H1 (cell line): ENCODE results near the gene PFN3. TPM values are rescaled to one million over a fixed set of nuclear protein-coding genes. Genes with fewer than 3 reads are reported as not detected.

Experiments
- CTCF ChIA-PET: fragments of 300-600 bp; sonication (Branson Sonifier 250); formaldehyde crosslinking; loops from one replicate; lab custom pipeline; 2021; ENCODE audit not compliant: partially characterized antibody; lab: Charles Lee
- POLR2A ChIA-PET: fragments of 300-600 bp; sonication (Branson Sonifier 250); formaldehyde crosslinking; loops from one replicate; lab custom pipeline; 2021; ENCODE audit warnings: inconsistent platforms; ENCODE audit not compliant: partially characterized antibody; lab: Charles Lee
- DNase-seq, 2 experiments: peaks; one replicate each; pipeline versions ENCODE4 v3.0.0 to v3.0.0-alpha.2; 2010 to 2022; ENCODE audit warnings: low spot score in 2 of 2, low read depth in 1 of 2, mixed read lengths in 1 of 2
- FAIRE-seq: peaks from 2 replicates; lab custom pipeline; 2011; peaks lifted over from hg19 to GRCh38; lab: Jason Lieb, UNC
- H2AFZ ChIP-seq: 2 replicates; pipeline ENCODE4 v1.8.1; 2012; ENCODE audit warnings: low read length, inconsistent platforms
- H2AK5ac ChIP-seq: 2 replicates; pipeline ENCODE4 v1.6.1; 2013; ENCODE audit warnings: low read depth, low read length
- H2BK120ac ChIP-seq: replicated peaks from 2 replicates; pipeline ENCODE3; 2013; ENCODE audit warnings: low read depth, low read length, inconsistent platforms
- H2BK12ac ChIP-seq: 2 replicates; pipeline ENCODE4 v1.6.1; 2013; ENCODE audit warnings: low read depth, low read length
- H2BK15ac ChIP-seq: 2 replicates; pipeline ENCODE4 v1.6.1; 2013; ENCODE audit warnings: low read length
- H2BK20ac ChIP-seq: 2 replicates; pipeline ENCODE4 v1.6.1; 2013; ENCODE audit warnings: low read length
- H2BK5ac ChIP-seq: 2 replicates; pipeline ENCODE4 v1.6.1; 2013; ENCODE audit warnings: low read depth, low read length
- H3K14ac ChIP-seq: 2 replicates; pipeline ENCODE4 v1.6.1; 2013; ENCODE audit warnings: inconsistent platforms; ENCODE audit not compliant: insufficient read length
- H3K18ac ChIP-seq: 2 replicates; pipeline ENCODE4 v1.6.1; 2013; ENCODE audit warnings: low read length; ENCODE audit errors: extremely low read depth
- H3K23ac ChIP-seq: 2 replicates; pipeline ENCODE4 v1.6.1; 2013; ENCODE audit warnings: inconsistent platforms; ENCODE audit not compliant: insufficient read length
- H3K23me2 ChIP-seq: 2 replicates; pipeline ENCODE4 v1.6.1; 2013; ENCODE audit warnings: low read depth, low read length
- H3K27ac ChIP-seq: 2 replicates; pipeline ENCODE4 v1.6.1; 2011; ENCODE audit warnings: low read depth, low read length, inconsistent platforms
- H3K27me3 ChIP-seq, 4 experiments: replicated peaks in 1 of 4; 1 replicate in 1 of 4; 2 replicates in 3 of 4; pipeline versions ENCODE4 v1.6.1 to v1.8.1; 2011 to 2013; ENCODE audit warnings: low read length in 3 of 4, mild to moderate bottlenecking in 3 of 4, inconsistent platforms in 2 of 4, mixed read lengths in 2 of 4, moderate library complexity in 1 of 4; ENCODE audit not compliant: control insufficient read depth in 3 of 4, insufficient read depth in 3 of 4; ENCODE audit errors: extremely low read depth in 1 of 4
- H3K36me3 ChIP-seq, 4 experiments: 2 replicates each; pipeline versions ENCODE4 v1.6.1 to v1.8.1; 2011 to 2013; ENCODE audit warnings: mild to moderate bottlenecking in 4 of 4, low read length in 3 of 4, moderate library complexity in 2 of 4, control low read depth in 1 of 4, inconsistent platforms in 1 of 4; ENCODE audit not compliant: insufficient read depth in 4 of 4, control insufficient read depth in 2 of 4
- H3K4ac ChIP-seq: replicated peaks from 2 replicates; pipeline ENCODE3; 2013; ENCODE audit warnings: low read length, low read depth, mixed read lengths, inconsistent platforms; ENCODE audit not compliant: insufficient read length
- H3K4me1 ChIP-seq, 4 experiments: replicated peaks in 1 of 4; 1 replicate in 1 of 4; 2 replicates in 3 of 4; pipeline versions ENCODE4 v1.6.1 to v1.8.1; 2011 to 2013; ENCODE audit warnings: low read length in 3 of 4, inconsistent platforms in 2 of 4, mixed read lengths in 1 of 4; ENCODE audit not compliant: insufficient read depth in 4 of 4, control insufficient read depth in 3 of 4
- H3K4me2 ChIP-seq, 2 experiments: 2 replicates each; pipeline versions ENCODE4 v1.6.1 to v1.8.1; 2011 to 2013; ENCODE audit warnings: low read depth in 2 of 2, low read length in 2 of 2, control low read depth in 1 of 2, inconsistent platforms in 1 of 2, mild to moderate bottlenecking in 1 of 2; ENCODE audit not compliant: insufficient read depth in 1 of 2
- H3K4me3 ChIP-seq, 4 experiments: fragments of 200-600, 300-600 bp in 1 of 4; sonication (generic), shearing (Covaris generic), sonication (Bioruptor Twin) in 1 of 4; 2 replicates each; pipeline versions ENCODE4 v1.5.1 to v1.8.1; 2011 to 2016; ENCODE audit warnings: low read length in 4 of 4, low read depth in 3 of 4, control low read depth in 2 of 4, inconsistent platforms in 2 of 4, mild to moderate bottlenecking in 2 of 4, mixed read lengths in 1 of 4, moderate library complexity in 1 of 4; ENCODE audit not compliant: insufficient read depth in 2 of 4; ENCODE audit errors: extremely low read depth in 1 of 4
- H3K56ac ChIP-seq: replicated peaks from 2 replicates; pipeline ENCODE3; 2013; ENCODE audit warnings: low read depth, mild to moderate bottlenecking, mixed read lengths, low read length, inconsistent platforms; ENCODE audit not compliant: insufficient read length
- H3K79me1 ChIP-seq: 2 replicates; pipeline ENCODE4 v1.6.1; 2013; ENCODE audit warnings: low read depth, low read length, control low read depth
- H3K79me2 ChIP-seq, 2 experiments: 2 replicates each; pipeline versions ENCODE4 v1.6.1 to v1.8.1; 2012 to 2013; ENCODE audit warnings: low read length in 2 of 2, mild to moderate bottlenecking in 2 of 2, inconsistent platforms in 1 of 2; ENCODE audit not compliant: insufficient read depth in 2 of 2, control insufficient read depth in 1 of 2
- H3K9ac ChIP-seq, 4 experiments: replicated peaks in 1 of 4; 1 replicate in 1 of 4; 2 replicates in 3 of 4; pipeline versions ENCODE4 v1.6.1 to v1.8.1; 2011 to 2013; ENCODE audit warnings: low read depth in 3 of 4, low read length in 3 of 4, control low read depth in 2 of 4, mild to moderate bottlenecking in 2 of 4, moderate library complexity in 2 of 4, inconsistent platforms in 1 of 4; ENCODE audit errors: extremely low read depth in 1 of 4
- H3K9me3 ChIP-seq, 2 experiments: 2 replicates each; pipeline versions ENCODE4 v1.6.1 to v1.8.1; 2012 to 2013; ENCODE audit warnings: mild to moderate bottlenecking in 2 of 2, moderate library complexity in 2 of 2, control low read depth in 1 of 2, inconsistent platforms in 1 of 2, low read depth in 1 of 2, low read length in 1 of 2, mixed read lengths in 1 of 2; ENCODE audit not compliant: insufficient read depth in 2 of 2
- H4K20me1 ChIP-seq, 2 experiments: replicated peaks in 1 of 2; 2 replicates each; pipeline versions ENCODE3 to v1.8.1; 2011 to 2013; ENCODE audit warnings: inconsistent platforms in 2 of 2, low read length in 2 of 2, mild to moderate bottlenecking in 1 of 2; ENCODE audit not compliant: insufficient read depth in 2 of 2, control insufficient read depth in 1 of 2
- H4K5ac ChIP-seq: 2 replicates; pipeline ENCODE4 v1.6.1; 2013; ENCODE audit warnings: low read length, low read depth, mixed read lengths, inconsistent platforms; ENCODE audit not compliant: insufficient read length
- H4K8ac ChIP-seq: 2 replicates; pipeline ENCODE4 v1.8.0; 2013; ENCODE audit warnings: mild to moderate bottlenecking, moderate library complexity, low read length, inconsistent platforms; ENCODE audit not compliant: insufficient read depth; ENCODE audit errors: extremely low read depth
- H4K91ac ChIP-seq: replicated peaks from 2 replicates; pipeline ENCODE3; 2013; ENCODE audit warnings: low read length, mixed read lengths, inconsistent platforms; ENCODE audit not compliant: insufficient read length
- ASH2L ChIP-seq: fragments of 200-600, 300-600 bp; sonication (generic); IDR thresholded peaks from one replicate; pipeline ENCODE4 v1.7.1; 2017; ENCODE audit warnings: low read length
- ATF2 ChIP-seq: IDR thresholded peaks from 2 replicates; pipeline ENCODE4 v1.6.1; 2012; ENCODE audit warnings: low read length, inconsistent platforms
- FOSL1 ChIP-seq: IDR thresholded peaks from 2 replicates; pipeline ENCODE4 v1.6.1; 2011; ENCODE audit warnings: mild to moderate bottlenecking, low read depth, low read length, moderate library complexity; ENCODE audit not compliant: insufficient read depth
- GABPA ChIP-seq: IDR thresholded peaks from 2 replicates; pipeline ENCODE4 v1.6.1; 2011; ENCODE audit warnings: mild to moderate bottlenecking, low read length, moderate library complexity, borderline replicate concordance; ENCODE audit not compliant: insufficient read depth
- JUN ChIP-seq: IDR thresholded peaks from 2 replicates; pipeline ENCODE4 v1.6.1; 2011; ENCODE audit warnings: low read depth, mild to moderate bottlenecking, improper control_type of control experiment, low read length
- MAX ChIP-seq: IDR thresholded peaks from 2 replicates; pipeline ENCODE4 v1.6.1; 2012; ENCODE audit warnings: inconsistent platforms
- POLR2A ChIP-seq, 2 experiments: IDR thresholded peaks; 1 replicate in 1 of 2; 2 replicates in 1 of 2; pipeline ENCODE4 v1.6.1; 2011; ENCODE audit warnings: low read depth in 2 of 2, low read length in 2 of 2, mild to moderate bottlenecking in 2 of 2; ENCODE audit errors: control extremely low read depth in 1 of 2
- SP4 ChIP-seq: IDR thresholded peaks from 2 replicates; pipeline ENCODE4 v1.6.1; 2012; ENCODE audit warnings: low read length, inconsistent platforms
- SUZ12 ChIP-seq: fragments of 200-600 bp; sonication (generic); IDR thresholded peaks from 2 replicates; pipeline ENCODE4 v1.6.1; 2012; ENCODE audit warnings: mild to moderate bottlenecking, inconsistent platforms, low read length, moderate library complexity, mixed read lengths
- WGBS, 2 experiments: shearing (Covaris generic) in 1 of 2; methylation state at CpG; one replicate each; pipeline versions ENCODE4 v1.1.6 to v1.1.7; 2013 to 2015; ENCODE audit warnings: low lambda C conversion rate in 2 of 2, mixed read lengths in 2 of 2, inconsistent platforms in 1 of 2, low coverage in 1 of 2, missing lambda C conversion rate in 1 of 2; ENCODE audit not compliant: insufficient replicate concordance in 2 of 2, insufficient coverage in 1 of 2, insufficient read length in 1 of 2; ENCODE audit errors: extremely low coverage in 1 of 2, missing lambda C conversion rate in 1 of 2; 5-methylcytosine and 5-hydroxymethylcytosine counted together
- polyA plus RNA-seq, 7 experiments: library from polyadenylated mRNA; depleted of rRNA in 3 of 7; stranded (reverse) in 5 of 7; unstranded in 2 of 7; fragments of >200 nt in 5 of 7; fragments of 200-250 nt in 2 of 7; gene quantifications; 1 replicate in 5 of 7; 2 replicates in 1 of 7; 4 replicates in 1 of 7; pipeline versions ENCODE4 v1.2.1 to v1.2.3, GENCODE V29; 2011 to 2013; ENCODE audit warnings: missing spikeins in 2 of 7, mixed read lengths in 2 of 7
- total RNA-seq: library from RNA; stranded (reverse); fragmentation: NEBNext Ultra II Directional; extraction: Animal tissue kit (Norgen Biotek cat#: 25700); gene quantifications from 2 replicates; pipeline ENCODE4 v1.2.1, GENCODE V29; 2021

Gene PFN3
- total and polyA plus RNA-seq, 2 of the 8 experiments (the other 6 are each of a cell fraction or from before 2014, with no cell fraction given) = not detected

GRCh38 chr5:177425801-177426565 lies 25.5 kb upstream of the PFN3 start:
- peaks cover 16% of the 10 kb centered on the region for H3K79me1 ChIP-seq
- peak overlapping the region; percentile 71; the same call in 1 of the 2 replicates for H3K18ac ChIP-seq
- H3K4me3 ChIP-seq = peak overlapping the region; percentile 52 to 71 (median 64)
- peak overlapping the region; percentile 83 for H3K56ac ChIP-seq
- H2BK20ac ChIP-seq = peak overlapping the region; percentile 80; the same call in 1 of the 2 replicates
- peak overlapping the region; percentile 88 for H2BK15ac ChIP-seq
- peak overlapping the region; percentile 68; the same call in 1 of the 2 replicates for H2BK12ac ChIP-seq
- CTCF ChIA-PET = interaction anchor here (0.5 to 7.1 kb wide), 13 partner anchors 12 to 620 kb away, joined by 3 to 57 read pairs (median 4); partner anchors contain the start of gene PFN3
- H2BK120ac ChIP-seq = no peak overlapping the region
- H2AFZ ChIP-seq = no peak overlapping the region
- peaks cover 0 to 26% of the 10 kb centered on the region in 2 experiments; a peak in 2 of 4 replicates for H3K79me2 ChIP-seq
- WGBS, 2 experiments = 3% methylated on average over 50 of the region's 52 CpGs; no CpG with 5 or more reads in 1 of the 2 experiments
- H3K27me3 ChIP-seq = no peaks in the 10 kb centered on the region
- no peak overlapping the region for H3K14ac ChIP-seq
- H3K9ac ChIP-seq = peak overlapping the region in 3 of 4 experiments; percentile 82 to 86 (median 84); a peak in 6 of 7 replicates
- H3K9me3 ChIP-seq = no peaks in the 10 kb centered on the region
- H3K36me3 ChIP-seq = peaks cover 0 to 4% (median 2%) of the 10 kb centered on the region in 4 experiments; a peak in 2 of 8 replicates
- peak; percentile 97 to 100 for DNase-seq
- H3K23ac ChIP-seq = no peak overlapping the region
- peak; percentile 68 for FAIRE-seq
- peak overlapping the region; percentile 91 for H2BK5ac ChIP-seq
- peak overlapping the region; percentile 88 for H4K5ac ChIP-seq
- no peak overlapping the region for H2AK5ac ChIP-seq
- H4K8ac ChIP-seq = peak overlapping the region; percentile 93; the same call in 1 of the 2 replicates
- H3K4me2 ChIP-seq = peak overlapping the region; percentile 62 to 81
- POLR2A ChIA-PET = interaction anchor here (0.6 to 24.2 kb wide), 18 partner anchors 9 to 91 kb away, joined by 3 to 460 read pairs (median 5); partner anchors contain the start of genes DDX41, LMAN2, PDLIM7 and PRR7
- H3K4me1 ChIP-seq = peaks cover 4 to 14% (median 9%) of the 10 kb centered on the region in 4 experiments; a peak in 6 of 7 replicates
- no peak overlapping the region for H3K4ac ChIP-seq
- H3K23me2 ChIP-seq = peaks cover 10% of the 10 kb centered on the region
- peaks cover 10 to 17% of the 10 kb centered on the region in 2 experiments for H4K20me1 ChIP-seq
- H3K27ac ChIP-seq = peak overlapping the region; percentile 86; the same call in 1 of the 2 replicates
- H4K91ac ChIP-seq = peak overlapping the region; percentile 90
- TF ChIP-seq SP4 (peak; percentile 89; the same call in 1 of the 2 replicates), POLR2A (IDR thresholded peaks at IDR 0.05; ENCODE audit: control extremely low read depth in 1 of 2, low read depth in 2 of 2, low read length in 2 of 2) (peak in 1 of 2 experiments; percentile 95; a peak in 2 of 3 replicates), GABPA (no peak; the same call in 1 of the 2 replicates), FOSL1 (no peak), SUZ12 (no peak), ATF2 (peak; percentile 57), JUN (no peak), MAX (peak; percentile 70; the same call in 1 of the 2 replicates), ASH2L (peak; percentile 69)
